Fibroblast of skin of right quadriceps (primary cell): ENCODE data around the gene GMDS.

ENCODE experiments used
- DNase-seq: peaks from one replicate; pipeline ENCODE4 v3.0.0-alpha.2; 2013

Gene GMDS

DNA sequence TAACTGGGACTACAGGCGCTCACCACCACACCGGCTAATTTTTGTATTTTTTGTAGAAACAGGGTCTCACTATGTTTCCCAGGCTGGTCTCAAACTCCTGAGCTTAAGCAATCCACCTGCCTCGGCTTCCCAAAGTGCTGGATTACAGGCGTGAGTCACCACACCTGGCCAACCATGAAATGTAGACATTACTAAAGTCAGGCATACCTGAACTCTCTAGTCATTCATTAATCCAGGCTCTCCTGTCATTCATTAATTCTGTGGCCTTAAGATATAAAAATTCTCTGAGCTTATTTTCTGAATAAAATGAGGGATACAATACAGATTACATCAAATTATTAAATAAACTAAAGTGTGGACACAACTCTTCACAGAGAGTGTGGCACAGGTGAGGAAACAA lies 159.7 kb downstream of the GMDS start:
- no peak for DNase-seq

DNA sequence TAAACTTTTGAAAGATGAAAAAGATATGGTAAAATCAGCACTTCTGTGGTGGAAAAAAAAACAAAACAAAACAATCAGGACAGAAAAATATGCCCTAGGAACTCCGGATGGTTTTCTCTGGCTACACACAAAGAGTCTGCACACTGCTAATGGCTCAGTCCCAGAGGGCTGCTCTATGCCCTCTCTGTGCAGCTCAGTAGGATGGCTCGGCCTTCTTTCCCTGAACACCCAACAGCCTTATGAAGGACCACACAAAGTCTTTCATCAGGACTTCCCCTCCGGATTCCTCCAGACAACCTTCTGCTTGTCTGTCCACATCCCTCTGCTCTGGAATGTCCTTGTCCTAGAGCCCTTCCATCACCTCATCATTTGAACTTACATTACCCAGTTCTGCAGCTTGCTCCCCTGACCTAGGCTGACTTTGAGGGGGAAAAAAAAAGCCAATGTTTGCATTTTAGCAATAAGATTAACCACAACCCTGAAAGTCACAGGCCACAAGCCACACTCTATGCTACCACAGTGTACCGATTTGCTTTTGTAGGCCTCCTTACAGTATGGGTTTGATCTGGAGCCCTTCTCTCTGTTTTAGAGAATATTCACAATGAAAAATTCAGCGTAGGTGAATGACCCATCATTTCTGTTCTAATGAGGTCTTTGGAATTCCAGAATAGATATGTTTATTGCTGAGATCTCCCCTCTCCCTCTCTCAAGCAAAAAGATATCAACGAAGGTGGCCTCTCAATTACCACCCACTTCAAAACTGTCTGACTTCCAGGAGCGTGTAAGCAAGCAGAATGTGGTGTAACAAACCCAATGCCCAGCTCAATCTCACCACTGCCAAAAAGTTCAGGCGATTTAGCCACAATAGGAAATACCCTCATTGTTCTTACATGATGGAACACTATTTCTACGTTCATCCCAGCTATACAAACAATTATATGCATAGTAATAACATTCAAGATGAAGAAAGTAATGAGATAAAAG lies 164.0 kb downstream of the GMDS start:
- DNase-seq, result no peak

DNA sequence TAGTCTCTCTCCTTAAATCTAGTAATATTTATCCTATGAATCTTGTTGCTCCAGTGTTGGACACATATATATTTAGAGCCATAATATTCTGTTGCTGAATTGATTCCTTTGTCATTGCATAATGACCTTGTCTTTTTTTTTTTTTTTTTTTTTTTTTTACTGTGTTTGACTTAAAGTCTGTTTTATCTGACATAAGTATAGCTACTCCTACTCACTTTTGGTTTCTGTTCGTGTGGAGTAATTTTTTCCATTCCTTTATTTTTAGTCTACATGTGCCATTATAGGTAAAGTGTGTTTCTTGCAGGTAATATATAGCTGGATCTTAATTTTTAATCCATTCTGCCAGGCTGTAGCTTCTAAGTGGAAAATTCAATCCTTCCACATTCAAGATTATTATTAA lies 166.5 kb downstream of the GMDS start:
- DNase-seq, result no peak

DNA sequence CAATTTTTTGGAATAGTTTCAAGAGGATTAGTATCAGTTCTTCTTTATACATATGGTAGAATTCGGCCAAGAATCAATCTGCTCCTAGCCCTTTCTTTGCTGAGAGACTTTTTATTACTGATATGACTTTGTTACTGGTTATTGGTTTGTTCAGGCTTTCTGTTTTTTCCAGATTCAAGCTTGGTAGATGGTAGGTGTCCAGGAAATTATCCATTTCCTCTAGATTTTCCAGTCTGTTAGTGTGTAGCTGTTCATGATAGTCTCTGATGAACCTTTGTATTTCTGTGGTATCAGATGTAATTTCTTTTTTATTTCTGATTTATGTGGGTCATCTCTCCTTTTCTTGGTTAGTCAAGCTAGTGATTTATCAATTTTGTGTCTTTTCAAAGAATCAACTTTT lies 167.6 kb downstream of the GMDS start:
- DNase-seq, result no peak

DNA sequence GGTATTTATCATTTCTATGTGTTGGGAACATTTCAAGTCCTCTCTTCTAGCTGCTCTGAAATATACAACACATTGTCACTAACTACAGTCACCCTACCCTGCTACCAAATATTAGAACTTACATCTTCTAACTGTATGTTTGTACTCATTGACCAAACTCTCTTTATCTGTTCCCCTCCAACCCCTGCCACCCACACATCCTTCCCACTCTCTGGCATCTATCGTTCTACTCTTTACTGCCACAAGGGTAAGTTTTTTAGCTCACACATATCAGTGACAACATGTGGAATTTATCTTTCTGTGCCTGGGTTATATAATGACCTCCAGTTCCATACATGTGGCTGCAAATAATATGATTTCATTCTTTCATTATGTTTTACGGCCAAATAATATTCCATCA lies 171.9 kb downstream of the GMDS start:
- no peak for DNase-seq

DNA sequence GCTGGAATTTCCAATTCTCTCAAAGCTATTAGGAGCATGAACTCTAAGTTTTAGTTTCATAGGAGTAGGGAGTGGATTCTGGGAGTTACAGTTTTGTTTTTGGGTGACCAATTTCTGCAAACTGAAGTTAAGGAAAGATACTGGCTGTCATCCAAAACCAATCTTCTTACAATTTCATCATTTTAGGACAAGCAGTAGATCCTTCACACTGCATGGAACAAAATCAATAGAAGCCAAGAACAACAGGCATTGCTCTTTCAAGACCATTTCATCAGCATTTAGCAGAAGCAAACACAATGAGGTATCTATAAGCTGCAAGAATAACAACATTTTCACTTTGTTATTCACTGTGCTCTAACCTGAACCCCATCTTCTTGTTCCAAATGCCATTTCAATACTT lies 173.0 kb downstream of the GMDS start:
- DNase-seq, result peak; percentile 62

DNA sequence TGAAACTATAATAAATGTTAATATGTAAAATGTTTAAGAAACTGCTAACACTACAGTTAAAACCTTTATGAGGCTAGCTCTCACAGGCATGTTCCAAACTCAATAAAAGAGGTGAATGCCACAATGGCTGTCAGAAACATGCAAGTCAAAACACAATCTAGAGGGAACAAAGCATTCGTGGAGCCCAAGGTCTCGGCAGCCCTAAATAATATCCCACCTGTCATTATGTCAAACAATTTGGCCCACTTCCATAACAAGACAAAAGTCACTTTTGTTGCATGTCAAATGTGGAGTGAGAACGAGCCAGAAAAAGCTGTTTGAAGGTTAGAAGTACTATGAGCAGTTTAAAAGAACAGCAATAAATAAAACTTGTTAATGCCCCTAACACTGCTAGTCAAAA lies 181.9 kb downstream of the GMDS start:
- DNase-seq, result no peak

DNA sequence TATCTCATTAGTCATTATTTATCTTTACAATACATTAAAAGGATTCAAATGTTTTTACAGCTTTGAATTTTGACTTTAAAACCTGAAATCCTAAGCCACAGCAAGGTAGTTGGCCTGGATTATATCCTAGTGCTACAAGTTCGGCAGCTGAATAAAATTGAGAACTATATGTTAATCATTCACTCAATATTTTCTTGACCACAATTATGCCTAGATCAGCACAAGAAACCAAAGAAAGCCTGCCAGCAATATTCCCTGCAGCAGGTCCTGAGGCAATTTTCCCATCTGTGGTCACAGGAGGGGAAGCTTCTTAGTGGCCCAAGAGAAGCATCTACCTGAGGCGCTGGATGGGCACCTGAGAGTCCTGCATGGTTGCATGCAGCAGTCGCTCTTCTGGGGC lies 183.5 kb downstream of the GMDS start:
- peak; percentile 31 for DNase-seq

DNA sequence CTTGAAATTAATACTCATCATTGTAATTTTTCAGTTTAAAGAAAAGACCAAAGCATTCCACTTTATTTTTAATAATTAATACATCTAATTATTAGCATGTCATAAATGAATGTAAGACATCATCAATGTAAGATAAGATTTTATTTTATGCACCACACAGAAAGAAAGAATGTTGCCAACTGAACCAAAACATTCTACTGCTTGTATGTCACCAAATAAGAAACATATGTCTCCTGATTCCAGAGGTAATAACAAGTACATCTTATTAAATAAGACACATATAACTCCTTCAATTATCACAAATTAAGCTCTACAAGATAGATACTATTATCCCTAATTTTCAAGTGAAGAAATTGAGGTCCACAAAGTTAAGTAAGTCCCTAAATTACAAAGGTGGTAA lies 189.5 kb downstream of the GMDS start:
- DNase-seq, result peak; percentile 53

DNA sequence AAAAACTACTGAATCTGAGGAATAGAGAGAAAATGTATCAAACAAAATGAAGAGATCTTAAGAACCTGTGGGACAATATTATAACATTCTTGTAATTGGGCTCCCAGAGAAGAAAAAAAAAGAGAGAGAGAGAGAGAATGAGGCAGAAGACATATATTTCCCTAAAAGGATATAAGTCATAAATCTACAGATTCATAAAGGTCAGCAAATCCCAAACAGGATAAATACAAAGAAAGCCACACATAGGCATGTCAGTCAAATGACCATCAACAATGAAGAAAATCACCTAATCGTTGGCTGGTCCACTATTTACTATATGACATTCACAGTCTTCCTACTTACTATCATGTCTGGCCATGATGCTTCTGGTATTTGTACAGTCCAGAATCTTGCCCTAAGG lies 190.3 kb downstream of the GMDS start:
- DNase-seq, result no peak

DNA sequence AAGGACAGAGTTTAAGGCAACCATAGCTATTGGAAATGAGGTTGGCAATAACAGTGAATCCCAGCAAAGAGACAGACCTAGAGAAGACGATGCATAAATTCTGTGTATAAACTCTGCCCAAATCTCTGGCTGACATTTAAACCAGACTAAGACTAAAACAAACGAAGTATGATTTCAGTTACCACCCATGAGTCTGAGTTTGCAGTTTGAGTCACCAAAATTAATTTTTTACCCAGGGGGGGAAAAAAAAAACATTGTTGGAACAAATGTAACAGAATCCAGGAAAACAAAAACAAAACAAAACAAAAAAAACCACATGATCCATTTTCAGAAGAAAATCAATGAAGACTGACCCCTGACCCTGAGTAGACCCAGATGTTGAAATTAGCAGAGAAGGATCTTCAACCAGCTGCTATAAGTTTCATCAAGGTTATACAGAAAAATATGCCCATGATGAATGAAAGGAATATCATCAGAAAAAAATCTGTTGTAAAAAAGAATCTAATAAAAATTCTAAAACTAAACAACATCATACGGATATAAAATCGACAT lies 190.8 kb downstream of the GMDS start:
- DNase-seq, result no peak

DNA sequence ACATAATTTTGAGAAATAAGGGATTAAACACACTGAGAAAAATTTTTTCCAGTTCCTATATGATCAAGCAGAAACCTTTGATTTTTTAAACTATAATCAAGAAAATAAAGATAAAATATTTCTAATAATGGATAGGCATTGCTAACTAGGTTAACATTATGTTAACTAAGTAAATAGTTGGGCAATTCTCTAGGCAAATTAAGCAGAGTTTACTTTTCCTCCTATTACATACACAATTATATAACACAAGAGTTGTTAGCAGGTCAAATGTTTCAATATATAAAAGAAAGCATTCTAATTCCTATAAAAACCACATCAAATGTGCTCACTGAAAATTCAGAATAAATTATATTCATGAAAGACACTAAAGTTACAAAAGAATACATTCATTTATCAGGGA lies 191.7 kb downstream of the GMDS start:
- DNase-seq, result no peak

DNA sequence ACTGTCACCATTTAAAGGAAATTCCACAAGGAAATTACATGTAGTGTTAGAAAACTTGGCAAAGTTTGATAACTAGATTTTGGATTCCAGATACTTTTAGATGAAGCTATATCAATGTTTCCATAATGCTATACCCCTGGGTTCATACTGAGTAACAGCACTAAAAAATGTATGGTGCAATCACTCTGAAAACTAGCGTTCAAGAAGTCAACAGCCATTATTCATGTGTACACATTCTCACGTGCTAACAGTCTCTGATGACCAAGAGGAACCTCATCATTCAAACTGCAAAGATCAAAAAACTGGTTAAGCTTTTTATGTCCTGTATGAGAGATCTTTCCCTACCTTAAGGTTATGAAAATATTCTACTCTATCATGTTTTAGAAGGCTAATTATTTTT lies 197.6 kb downstream of the GMDS start:
- peak; percentile 39 for DNase-seq

DNA sequence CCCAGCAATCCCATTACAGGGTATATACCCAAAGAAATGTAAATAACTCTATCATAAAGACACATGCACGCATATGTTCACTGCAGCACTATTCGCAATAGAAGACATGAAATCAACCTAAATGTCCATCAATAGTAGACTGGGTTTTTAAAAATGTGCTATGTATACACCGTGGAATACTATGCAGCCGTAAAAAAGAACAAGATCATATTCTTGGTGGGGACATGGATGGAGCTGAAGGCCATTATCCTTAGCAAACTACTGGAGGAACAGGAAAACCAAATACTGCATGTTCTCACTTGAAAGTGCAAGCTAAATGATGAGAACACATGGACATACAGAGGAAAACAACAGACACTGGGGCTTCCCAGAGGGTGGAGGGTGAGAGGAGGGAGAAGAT lies 201.2 kb downstream of the GMDS start:
- no peak for DNase-seq

DNA sequence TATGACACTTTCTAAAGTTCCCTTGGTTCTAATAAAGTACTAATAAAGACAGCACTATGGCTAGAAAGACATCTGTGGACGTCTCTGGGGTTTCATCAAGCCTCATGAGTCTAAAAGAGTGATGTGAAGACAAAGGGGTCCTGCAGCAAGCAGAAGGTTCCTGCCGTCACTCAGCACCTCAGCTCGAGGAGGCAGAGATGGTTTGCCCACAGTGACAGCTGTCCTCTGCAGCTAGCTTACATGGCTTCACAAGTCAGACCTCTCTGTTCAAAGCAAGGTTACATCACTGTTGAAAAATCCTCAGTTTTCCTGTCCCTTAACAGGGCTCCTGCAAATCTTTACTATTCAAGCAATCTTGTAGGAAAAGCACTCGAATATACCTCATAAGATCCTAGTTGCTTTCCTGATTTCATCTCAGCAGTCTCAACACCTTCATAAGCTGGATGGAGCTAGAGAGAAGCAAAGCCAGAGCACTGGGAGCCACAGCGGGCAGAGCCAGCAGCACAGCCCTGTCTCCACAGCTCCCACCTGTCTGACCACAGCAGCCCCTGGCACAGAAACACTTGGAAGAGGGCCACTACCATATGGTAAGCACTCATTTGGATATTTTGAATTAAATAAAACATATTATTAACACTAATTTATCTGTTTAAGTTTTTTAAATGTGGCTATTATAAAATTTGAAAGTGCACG lies 202.3 kb downstream of the GMDS start:
- DNase-seq, result no peak

DNA sequence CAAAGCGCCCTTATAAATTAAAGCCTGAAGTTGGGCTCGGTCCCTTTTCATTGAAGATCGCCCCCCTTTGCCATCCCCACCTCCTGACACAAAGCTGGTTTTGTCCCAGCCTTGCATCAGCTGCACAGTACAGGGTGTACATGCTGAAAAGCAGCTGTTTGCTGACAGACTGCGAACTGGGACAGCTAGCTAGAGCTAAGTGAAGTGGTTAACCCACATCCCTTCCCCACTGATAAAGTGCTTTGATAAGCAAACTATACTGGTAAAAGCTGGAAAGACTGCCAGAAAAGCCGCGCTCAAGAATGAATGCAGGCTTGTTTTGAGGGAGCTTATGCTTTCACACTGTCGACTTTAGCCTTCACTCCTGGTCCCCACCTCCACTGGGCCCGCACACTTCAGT lies 207.3 kb downstream of the GMDS start:
- DNase-seq, result no peak

DNA sequence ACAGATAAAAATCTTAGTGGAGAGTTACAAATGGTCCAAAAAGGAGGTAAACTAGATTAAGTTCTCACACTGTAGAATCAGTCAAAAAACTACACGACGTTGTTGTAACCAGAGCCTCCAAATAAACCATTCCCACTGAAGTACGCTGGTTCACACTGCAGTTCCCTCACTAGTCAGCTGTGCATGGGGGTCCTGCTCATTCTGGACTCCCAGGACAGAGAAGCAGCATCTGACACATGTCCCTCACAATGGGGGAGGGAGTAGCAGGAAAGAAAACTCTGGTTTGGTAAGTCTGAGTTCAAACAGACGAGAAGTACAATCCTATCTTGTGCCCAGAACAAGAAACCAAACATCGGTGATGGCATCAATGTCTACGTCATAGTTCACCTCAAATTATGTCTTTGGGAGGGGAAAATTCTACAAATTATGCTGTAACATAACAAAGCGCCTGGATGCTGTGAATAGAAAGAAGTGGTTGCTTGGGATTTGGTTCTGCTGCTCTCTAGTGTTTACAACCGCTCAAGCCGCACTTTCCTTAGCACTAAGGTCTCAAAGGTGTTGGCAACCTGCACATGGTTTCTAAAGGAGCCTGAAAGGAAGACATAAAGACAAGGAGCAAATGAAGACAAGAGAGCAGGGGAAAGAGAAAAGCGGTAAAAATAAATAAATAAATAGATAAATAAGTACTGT lies 208.0 kb downstream of the GMDS start:
- peak; percentile 11 for DNase-seq

DNA sequence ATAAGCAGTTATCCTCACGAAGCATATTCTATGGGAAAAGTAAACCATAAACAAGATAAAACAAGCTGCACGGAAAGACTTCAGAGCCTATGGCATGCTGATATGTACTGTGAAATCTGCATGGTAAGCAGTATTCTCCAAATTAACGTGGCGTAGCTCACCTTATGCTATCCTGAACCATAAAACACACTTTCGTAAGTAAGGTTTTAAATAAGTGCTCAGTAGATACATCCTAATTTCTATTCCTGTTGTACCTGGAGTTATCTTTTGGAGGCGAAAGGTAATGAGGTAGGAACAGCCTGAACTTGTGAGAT lies 208.7 kb downstream of the GMDS start:
- DNase-seq, result no peak

DNA sequence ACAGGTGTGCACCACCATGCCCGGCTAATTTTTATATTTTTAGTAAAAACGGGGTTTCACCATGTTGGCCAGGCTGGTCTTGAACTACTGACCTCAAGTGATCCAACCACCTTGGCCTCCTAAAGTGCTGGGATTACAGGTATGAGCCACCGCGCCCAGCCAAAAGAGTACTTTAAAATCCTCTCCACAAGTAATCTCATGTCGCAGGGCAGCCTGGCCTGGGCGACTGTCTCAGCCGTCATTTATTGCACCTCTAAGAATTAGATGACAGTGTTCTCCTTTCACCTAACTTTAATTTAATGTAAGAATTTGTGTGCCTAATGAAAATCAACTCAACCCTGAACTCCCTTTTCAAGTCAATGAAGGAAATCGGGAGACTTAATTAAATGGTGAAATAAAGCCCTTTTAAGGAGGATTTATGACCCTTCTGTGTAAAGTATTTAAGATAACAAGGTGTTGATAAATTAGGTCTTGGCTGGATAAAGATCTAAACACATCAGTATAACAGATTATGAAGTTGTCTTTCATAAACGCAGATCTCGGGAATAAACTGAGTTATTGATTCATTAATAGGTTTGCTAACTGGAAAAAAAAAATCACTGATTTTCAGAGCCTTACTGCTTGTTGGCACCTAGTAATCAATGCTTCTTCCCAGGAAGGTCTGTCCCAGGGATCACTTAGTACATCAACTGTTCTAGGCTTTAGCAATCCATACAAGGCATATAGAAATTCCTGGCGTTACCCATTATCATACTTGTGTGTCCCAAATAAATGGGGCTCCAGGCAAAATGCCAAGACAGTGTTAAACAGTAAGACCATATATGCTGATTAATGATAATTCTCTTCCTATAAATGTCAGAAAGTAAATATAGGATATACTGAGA lies 209.3 kb downstream of the GMDS start:
- DNase-seq, result no peak

DNA sequence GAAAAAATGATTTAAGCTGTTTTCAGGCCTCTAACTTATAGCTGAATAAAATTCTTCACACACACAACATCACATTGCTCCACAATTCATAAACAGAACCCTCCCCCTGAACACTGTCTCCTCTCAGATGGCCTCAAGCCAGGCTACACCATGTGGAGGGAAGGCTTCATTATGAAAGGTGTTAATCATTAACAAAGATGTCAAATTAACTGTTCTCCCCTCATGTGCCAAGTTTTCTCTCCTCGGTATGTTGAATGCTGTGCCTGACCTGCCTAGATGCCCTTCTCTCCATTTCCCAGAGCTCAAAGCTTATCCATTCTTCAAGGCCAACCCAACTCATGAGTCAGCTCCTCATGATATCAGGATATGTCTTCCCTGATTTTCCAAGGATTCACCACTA lies 210.4 kb downstream of the GMDS start:
- DNase-seq, result no peak

DNA sequence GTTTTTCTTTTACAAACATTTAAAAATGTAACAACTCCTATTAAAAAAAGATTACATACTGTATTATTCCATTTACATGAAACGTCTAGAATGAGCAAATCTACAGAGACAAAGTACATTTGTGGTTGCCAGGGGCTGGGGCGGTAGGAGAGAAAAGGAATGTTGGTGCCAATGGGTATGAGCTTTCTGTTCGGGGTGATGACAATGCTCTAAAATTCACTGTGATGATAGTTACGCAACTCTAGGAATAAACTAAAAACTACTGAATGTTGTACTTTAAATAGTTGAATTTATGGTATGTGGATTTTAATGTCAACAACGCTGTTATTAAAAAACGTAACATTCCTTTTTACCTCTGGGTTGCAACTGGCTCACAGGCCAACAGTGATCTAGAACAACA lies 211.1 kb downstream of the GMDS start:
- DNase-seq, result peak; percentile 24

DNA sequence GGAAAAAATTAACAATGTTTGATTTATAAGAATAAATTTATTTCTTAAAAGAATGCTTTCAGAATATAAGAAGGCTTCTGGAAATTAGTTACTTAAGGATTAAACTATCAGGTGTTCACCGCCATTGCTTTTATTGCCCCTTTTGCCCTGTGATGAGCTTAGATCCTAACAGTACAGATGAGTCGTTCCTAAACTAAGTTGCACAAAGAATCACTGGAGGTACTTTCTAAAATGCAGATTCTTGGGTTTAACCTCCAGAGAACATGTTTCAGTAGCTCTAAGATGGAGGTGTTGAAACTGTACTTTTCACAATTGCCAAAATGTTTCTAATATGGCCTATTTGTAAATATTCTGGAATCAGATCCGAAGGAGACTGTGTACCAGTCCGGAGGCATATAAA lies 211.9 kb downstream of the GMDS start:
- DNase-seq, result no peak
